PFSK-1 (cell line): ENCODE results near the gene KIFC1.

Source experiments
- POLR2AphosphoS5 ChIP-seq: IDR thresholded peaks from 2 replicates; pipeline ENCODE4 v1.6.1; 2012; ENCODE audit warnings: low read depth, mild to moderate bottlenecking, control low read depth, low read length, moderate library complexity
- TAF1 ChIP-seq: IDR thresholded peaks from 2 replicates; pipeline ENCODE4 v1.6.1; 2012; ENCODE audit warnings: low read length, control low read depth, borderline replicate concordance; ENCODE audit not compliant: insufficient read depth

DNA sequence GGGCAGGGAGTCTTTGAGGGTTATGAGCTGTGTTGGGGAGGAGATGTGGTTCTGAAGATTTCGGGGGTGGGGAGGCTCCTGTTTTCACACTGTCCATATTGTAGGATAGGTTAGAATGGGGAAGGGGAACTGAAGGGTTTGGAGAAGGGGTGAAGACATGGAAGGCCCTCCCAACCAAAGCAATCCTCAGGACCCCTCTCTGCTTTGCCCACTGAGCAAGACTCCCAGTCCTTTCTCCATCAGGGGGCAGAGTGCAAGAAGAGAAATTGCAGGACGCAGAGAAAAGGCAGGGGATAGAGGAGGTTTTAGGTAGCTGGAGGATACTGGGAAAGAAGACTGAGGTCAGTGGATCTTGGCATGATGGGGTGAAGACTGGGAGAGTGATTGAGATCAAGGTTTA, 32.2 kb downstream of the KIFC1 start:
- TF ChIP-seq POLR2AphosphoS5, result no peak
- TF ChIP-seq TAF1, result no peak
